CD1c-positive myeloid dendritic cell (primary cell): ENCODE results near the gene TIMP2.
"Not testable (repeated sequence)": the region's sequence is repeated elsewhere in the genome, so short reads cannot be mapped to it uniquely, and the experiment has no call there.

ENCODE experiments used
- DNase-seq: peaks from one replicate; pipeline ENCODE4 v3.0.0-alpha.2; 2016; ENCODE audit errors: extremely low spot score

The TIMP2 gene

DNA sequence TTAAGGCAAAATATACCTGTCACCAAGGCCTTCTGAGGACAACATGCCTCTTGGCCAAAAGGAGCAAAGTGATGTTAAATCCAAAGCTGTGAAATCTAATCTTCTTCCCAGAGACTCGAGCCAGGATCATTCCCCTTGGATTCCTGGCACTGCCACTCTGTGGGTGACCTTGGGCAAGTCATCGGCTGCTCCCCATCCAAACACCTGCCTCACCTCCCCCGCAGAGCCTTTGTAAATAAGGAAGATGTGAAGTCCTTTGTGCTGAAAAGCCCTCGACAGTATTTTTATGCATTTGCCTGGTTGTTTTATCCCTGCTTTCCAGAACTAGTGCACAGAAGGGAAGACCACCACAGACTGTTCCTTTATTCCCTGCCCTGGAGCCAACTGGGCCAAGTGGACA lies 16.8 kb downstream of the TIMP2 start:
- DNase-seq = no peak

DNA sequence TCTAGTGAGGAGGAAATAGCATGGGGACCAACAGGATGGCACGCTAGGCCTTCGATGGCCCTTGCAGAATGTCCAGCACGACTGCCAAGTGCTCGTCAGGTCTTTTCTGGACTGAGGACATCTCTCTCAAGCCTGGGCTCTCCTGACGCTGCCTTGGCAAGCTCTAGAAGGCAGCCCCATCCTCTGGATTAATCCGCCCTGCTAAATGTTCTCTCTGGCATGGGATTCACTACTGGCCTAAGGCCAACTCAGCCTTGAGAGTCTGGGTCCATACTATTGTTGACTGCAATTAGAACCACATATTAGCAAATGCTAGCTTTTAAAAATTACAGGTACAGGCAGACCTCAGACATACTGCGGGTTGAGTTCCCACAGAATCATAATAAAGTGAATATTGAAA lies 19.6 kb downstream of the TIMP2 start:
- DNase-seq = no peak

DNA sequence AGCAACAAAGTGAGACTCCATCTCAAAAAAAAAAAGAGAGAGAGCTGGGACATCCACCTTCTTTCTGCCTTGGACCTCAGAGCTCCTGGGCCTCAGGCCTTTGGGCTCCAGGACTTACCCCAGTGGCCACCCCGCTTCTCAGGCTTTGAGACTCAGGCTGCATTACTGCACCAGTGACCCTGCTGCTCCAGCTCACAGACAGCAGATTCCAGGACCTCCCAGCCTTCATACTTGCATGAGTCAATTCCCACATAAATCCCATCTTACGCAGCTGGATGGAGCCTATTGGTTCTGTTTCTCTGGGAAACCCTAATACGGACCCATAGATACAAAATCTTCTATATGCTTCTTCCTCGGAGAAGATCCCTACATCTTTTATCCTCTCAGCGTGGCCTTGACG lies 20.1 kb downstream of the TIMP2 start:
- no peak for DNase-seq

DNA sequence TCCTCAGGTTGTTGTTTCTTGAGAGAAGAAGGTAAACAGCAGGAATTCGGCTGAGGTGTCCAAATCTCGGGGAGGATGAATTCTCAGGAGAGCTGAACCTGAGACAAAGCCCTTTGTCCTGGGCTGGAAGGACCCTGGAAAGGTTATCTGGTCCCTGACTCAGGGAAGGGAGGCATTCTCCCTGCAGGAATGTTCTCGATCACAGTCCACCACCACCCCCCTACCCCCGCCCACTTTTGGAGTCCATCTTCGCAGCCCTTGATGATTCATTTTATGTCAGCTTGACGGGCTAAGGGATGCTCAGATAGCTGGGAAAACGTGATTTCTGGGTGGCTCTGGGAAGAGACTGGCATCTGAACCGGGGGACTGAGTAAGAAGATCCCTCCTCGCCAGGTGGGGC lies 20.8 kb downstream of the TIMP2 start:
- DNase-seq = no peak

DNA sequence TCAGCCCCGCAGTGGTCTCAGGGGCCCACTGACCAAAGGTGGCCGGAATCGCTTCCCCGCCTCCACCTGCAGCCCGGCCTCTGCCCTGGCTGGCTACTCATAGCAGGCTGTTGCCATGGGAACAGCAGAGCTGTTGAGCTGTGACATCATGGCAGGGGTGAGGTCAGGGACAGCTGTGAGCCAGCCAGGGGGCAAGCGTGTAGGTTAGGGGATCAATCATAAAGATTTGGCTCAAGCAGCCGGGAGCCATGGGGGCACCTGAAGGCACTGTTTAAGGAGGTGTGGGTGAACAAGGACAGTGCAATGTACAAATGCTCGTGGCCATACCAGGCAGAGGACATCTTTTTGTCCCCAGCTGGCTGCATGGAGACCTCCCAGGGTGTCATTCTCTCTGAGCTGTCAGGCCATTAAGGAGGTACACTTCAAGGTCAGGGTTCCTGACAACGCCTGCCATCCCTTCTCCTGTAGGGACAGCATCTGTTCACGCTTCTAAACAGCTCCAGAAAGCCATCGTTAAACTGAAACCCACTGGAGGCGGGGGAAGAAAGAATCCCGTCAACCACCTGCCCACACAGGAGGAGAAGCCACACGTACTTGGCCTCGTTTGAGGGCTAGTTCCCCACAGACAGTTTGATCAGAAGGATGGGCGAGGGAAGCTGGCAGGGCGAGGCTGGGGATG lies 21.9 kb downstream of the TIMP2 start, which contains the start of gene CEP295NL:
CEP295NL (minus strand) TSS at position 101 of the 679 bp plus-strand sequence. CDS start 1,373 bp downstream, outside the sequence.
- peak; percentile 67 for DNase-seq

DNA sequence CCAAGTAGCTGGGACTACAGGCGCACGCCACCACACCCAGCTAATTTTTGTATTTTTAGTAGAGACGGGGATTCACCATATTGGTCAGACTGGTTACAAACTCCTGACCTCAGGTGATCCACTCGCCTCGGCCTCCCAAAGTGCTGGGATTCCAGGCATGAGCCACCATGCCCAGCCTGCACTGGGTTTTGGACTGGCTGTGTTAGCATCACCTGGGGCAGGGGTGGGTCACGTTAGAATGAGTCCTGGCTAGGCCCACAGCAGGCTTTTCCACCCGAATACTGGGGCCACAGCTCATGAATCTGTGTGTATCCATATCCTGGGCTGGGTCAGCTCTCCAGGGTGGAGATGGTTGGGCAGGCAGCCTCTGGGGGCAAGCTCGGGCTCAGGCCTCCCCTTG lies 23.0 kb downstream of the TIMP2 start:
- DNase-seq = not testable (repeated sequence)

DNA sequence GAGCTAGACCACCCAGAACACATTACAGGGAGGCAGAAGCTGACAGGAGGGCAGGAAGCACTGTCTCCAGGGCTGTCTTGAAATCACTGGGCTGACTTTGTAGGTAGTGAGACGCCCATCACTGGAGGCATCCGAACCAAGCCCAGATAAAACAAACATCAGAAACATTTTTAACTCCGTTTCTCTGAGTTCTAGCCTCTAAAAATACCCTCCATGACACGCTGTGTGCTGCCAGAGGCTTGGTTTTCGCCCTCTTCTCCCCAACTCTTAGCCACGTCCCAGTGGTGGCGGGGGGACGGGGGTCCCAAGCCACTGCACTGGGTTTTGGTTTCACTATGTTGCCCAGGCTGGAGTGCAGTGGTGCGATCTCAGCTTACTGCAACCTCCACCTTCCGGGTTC lies 23.4 kb downstream of the TIMP2 start:
- no peak for DNase-seq

DNA sequence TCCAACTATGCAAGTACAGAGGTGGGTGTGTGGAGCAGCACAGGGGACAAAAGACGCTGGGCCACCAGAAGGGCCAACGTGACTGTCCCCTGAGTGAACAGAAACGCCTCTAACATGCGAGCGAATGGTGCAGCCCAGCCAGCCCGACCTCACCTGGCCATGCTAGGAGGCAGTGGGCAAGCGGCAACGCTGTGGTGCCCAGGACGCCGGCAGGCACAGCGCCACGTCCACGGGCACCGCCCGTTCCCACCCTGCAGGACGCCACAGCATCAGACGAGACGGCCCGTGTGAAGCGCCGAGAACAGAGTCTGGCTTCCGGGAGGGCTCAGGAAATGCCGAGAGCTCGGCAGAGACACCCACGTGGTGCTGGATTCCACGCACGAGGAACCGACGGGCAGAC lies 24.4 kb downstream of the TIMP2 start:
- no peak for DNase-seq

DNA sequence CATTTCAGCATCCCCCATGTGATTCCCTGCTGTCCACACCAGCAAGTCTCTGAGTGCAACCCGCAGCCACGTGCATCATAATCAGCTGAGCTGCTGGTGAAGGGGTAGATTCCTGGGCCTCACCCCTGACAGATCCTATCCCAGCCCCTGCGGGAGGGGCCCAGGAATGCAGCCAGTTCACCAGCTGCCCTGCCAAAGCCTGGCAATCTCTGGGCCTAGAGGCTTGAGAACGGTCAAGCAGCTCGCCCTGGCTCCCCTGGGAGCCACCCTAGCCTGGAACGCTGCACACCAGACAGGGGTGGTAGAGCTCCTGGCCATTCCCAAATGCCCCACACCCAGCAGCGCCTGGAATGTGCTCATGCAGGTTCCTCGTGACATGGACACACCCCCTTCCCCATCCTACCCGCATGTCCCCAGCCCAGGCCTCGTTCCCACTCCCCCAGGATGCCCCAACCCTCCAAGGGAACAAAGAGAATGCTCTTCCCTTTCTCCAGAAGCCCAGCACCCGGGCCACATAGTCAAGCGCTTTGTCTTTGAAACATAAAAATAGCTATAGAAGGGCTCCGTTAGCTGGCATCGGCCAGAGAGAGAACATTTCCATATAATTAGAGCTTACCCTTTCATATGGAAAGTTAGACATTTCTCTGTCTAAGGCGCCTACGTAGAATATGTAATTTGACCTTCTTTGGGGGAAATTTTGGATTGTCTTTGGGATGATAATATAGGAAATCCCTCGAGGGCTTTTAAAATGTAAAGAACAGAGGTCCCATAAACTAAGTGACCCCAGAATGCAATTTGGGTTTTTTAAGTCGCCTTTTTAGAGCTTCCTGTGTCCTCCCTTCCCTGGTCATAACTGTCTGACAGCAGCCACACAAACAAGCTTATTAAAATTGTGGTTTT lies 25.6 kb downstream of the TIMP2 start:
- DNase-seq = no peak

DNA sequence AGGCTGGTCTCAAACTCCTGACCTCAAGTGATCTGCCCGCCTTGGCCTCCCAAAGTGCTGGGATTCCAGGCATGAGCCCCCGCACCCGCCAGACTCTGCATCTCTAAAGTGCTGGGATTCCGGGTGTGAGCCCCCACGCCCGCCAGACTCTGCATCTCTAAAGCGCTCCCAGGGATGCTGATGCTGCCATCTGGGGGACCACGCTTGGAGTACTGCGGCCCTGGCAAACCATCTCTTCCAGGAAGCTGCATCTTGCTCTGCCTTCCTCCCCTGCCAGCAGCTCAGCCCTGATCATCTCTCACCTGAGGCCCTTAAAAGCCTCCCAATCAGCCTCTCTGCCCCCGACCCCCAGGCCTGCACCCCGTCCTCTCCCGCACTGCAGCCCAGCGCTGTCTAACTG lies 26.2 kb downstream of the TIMP2 start:
- DNase-seq = no peak

DNA sequence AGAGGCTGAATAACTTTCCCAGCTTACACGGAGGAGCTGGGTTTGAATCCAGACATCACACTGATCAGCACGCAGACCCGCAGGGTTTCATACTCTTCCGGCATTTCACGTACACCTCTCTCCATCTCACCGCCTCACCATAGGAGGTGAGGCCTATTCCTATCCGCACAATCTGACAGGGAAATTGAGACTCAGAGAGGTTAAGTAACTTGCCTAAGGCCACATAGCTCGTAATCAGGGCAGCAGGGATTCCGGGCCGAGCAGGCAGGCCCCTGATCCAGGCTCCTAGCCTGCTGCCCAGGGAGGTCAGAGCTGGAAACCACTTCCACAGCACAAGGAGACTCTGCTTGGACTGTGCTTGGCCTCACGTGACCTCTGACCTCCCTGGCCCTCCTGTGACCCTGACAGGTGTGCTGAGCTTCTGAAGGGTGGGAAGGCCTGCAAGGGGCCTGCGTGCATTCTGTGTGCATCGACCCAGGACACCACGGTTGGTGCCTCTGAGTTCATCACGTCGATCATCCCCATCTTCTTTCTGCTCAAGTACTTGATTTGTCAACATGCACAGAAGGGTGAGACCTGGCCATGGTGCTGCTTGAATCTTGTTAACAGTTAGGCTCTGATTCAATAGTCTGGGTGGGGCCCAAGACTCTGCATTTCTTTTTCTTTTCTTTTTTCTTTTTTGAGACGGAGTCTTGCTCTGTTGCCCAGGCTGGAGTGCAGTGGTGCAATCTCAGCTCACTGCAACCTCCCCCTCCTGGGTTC lies 26.9 kb downstream of the TIMP2 start:
- no peak for DNase-seq

DNA sequence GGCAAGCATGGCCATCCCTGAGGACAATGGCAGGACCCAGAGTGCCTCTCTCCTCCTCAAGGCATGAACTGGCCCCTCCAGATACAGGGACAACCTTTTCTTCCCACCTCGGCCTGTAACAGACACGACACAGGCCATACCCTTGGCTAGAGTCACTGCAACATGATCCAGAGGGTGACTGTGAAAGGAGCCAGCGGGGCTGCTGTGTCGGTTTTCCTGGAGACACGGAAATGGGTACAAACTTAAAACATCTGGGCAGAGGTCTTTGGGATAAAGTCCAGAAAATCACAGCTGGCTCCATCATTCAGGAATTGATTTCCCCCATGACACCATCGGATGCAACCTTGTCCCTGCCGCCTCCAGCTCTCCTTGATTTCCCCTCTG lies 27.5 kb downstream of the TIMP2 start:
- DNase-seq = no peak

DNA sequence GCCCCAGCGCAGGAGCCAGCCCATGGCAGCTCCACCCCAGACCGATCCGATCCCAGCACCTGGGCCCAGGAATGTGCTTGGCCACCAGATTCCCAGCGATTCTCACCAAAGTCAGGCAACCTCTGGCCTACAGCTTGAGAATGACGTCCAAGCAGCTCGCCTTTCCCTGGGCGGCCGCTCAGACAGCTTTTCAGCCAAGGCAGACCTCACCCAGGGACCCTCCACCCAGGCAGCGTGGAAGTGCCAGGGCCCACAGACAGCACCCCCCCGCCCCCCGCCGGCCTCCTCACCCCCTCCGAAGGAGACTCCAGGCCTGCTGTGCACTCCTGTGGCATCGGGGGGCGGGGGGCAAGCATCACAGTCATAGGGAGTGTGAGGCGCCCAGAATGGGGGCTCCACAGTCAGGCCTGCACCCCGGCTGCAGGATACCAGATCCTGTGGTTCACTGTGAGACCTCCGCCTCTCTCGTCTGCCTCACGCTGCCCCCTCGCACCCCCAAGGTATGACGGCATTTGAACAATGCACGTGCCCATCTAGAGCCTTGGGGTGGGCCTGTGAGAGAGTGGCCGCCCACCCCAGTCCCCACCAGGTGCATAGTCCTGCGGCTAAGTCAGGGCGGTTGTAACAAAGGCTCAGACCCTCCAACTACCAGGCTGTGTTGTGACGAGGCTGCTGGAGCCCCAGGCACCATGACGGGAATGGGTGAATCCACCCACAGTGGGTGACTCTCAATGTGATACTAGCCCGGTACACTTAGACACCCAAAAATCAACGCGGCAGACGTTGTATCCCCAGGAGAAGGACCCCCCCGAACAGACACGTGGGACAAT lies 28.1 kb downstream of the TIMP2 start:
- no peak for DNase-seq

DNA sequence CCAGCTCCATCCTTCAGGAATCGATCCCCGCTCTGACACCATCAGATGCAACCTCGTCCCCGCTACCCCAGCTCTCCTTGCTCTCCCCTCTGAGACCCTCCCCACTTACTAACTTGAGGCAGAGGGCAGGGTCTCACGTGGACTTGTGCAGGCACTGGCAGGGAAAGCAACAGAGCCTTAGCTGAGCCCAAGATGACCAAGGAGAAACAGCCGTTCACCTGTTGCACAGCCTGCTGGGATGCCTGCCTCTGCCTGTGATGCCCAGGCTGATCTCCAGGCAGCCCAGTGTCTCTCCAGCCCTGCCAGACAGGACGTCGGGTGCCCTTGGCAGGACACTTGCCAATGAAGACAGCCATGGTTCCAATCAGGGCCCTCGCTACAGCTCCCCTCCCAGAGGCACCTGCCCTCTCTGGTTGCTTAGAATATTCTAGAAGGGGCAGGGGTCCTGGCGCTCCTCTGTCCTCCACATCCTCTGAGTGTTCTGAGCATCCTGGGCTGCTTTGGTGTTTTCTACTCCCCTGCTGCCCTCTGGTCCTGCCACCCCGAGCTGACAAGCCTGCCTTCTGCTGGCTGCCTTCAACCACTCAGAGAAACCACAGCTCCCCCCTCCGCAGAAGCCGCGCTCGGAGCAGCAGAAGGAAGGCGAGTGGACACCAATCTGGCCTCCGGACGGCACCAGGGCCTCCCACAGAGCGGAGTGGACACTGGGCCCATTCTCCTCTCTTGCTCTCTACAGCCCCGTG lies 28.9 kb downstream of the TIMP2 start:
- no peak for DNase-seq

DNA sequence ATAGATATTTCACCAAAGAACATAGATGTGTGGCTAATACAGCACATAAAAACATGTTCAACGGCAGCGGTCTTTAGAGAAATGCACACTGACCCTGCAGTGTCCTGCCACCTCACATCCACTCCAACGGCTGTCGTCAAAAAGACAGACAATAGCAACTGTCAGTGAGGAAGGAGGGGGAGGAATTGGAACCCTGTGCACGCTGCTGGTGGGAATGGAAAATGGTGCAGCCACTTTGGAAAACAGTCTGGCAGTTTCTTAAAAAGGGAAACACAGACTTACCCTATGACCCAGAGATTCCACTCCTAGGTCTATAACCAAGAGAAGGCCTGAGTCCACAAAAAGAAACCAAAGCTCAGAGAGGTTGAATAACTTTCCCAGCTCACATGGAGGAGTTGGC lies 29.9 kb downstream of the TIMP2 start:
- DNase-seq = no peak

DNA sequence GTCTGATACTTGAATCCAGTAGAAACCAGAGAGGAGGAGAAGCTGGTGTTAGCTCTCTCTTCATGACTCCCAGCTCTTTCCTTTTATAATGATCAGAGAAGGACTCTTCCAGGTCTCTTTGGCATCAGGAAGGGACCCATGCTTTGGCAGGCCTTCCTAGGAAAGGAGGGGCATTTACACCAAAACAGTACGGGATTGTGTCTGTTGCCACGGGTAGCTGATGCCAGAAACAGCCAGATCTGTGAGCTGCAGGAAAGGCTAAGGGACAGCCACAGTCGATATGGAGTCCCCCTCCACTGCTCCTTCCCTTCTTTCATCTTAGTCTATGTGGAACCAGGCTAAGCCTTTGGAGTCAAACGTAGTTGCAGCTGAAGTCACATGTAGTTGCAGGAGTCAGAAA lies 31.5 kb downstream of the TIMP2 start:
- no peak for DNase-seq

DNA sequence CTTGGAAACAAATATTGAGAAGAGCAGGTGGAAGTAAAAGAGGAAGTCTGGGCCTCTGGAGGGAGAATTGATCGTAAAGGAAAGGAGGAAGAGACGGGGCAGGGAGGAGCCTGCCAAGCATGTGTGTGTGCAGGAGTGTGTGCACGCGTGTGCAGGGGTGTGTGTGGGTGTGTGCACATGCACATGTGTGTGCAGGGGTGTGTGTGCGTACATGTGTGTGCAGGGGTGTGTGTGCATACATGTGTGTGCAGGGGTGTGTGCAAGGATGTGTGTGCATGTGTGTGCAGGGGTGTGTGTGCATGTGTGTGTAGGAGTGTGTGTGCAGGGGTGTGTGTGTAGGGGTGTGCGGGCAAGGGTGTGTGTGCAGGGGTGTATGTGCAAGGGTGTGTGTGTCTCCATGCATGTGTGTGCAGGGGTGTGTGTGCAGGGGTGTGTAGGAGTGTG lies 32.2 kb downstream of the TIMP2 start:
- DNase-seq = no peak

DNA sequence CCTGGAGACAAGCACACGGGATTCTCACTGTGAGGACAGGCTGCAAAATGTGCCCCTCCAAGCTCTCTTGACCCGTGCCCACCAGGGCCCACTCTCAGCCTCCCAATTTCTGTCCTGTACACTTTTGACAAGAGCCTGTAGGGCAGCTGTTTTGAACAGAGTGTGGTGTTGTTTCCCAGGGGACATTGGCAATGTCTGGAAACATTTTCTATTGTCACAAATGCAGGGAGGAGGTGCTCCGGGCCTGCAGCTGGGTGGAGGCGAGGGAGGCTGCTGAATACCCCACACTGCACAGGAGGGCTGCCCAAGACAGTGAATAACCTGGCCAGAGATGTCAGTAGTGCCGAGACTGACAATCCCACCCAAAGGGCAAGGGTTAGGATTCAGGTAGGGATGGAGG lies 32.7 kb downstream of the TIMP2 start:
- DNase-seq = no peak

DNA sequence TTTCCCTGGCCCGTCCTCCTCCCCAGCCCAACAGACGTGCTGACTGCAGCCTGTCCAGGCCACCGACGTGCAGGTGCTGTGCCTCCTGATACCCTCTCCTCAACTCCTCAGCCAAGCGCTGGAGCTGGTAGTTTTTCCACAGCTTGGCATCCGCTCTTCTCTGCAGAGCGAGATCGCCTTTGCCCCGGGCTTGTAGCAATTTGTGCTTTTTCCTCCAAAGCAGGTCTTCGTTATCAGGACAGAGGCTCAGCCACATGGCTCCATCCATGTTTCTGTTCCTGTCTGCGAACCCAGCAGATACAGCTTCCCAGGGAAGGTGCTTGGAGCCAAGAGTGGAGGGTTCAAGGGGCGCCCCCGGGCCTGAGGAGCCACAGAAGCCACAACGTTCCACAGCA lies 33.1 kb downstream of the TIMP2 start:
- no peak for DNase-seq

DNA sequence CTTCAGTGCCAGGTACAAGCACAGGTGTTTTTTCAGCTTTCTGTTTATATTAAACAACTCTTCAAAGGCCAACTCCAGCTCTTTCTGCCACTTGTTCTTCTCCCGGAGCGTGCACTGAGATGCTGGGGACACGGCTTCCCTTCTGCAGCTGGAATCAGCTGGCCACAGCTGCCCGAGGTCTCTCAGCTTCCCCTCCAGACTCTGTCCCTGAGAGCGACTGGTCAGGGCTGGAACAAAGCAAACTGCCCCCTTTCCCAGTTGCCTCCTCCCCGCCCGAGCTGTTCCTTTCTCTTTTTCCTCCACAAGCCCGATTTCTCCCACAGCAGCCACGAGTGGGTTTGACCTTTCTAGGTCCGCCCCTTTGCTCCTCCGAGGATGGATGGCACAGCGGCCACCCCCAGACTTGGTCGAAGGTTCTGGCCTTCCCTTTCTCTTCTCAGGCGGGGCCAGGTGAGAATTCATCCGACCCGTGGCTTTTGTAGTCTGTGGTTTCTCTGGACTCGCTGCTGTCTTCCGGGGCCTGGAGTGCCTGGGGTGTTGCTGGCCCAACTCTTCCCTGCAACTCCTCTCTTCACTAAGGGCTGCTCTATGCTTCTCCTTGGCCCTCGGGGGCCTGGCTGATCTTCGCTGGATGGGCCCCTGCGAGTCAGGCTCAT lies 33.7 kb downstream of the TIMP2 start:
- DNase-seq = peak; percentile 29
